Sigmoid colon (tissue), 7 donors: ENCODE measurements around the gene NUP160. TPM values are rescaled to one million over a fixed set of nuclear protein-coding genes. Genes with fewer than 3 reads are reported as not detected.

ENCODE experiments used
- DNase-seq: peaks from one replicate; pipeline ENCODE4 v3.0.0-alpha.2; 2019
- H3K27ac ChIP-seq, 4 donors: fragments of 200-600 bp; sonication (generic); one replicate each; pipeline ENCODE4 v1.5.1; 2016 to 2019; ENCODE audit warnings: mild to moderate bottlenecking in 1 of 4
- H3K27me3 ChIP-seq, 3 donors: fragments of 200-600 bp; sonication (generic); one replicate each; pipeline ENCODE4 v1.5.1; 2019; ENCODE audit warnings: mild to moderate bottlenecking in 1 of 3
- H3K36me3 ChIP-seq, 4 donors: fragments of 200-600 bp; sonication (generic); one replicate each; pipeline ENCODE4 v1.5.1; 2016 to 2019
- H3K4me1 ChIP-seq, 4 donors: fragments of 200-600 bp; sonication (generic); one replicate each; pipeline ENCODE4 v1.5.1; 2017 to 2019
- H3K4me3 ChIP-seq, 4 donors: fragments of 200-600 bp; sonication (generic); one replicate each; pipeline ENCODE4 v1.5.1; 2017 to 2019; ENCODE audit warnings: mild to moderate bottlenecking in 2 of 4, moderate library complexity in 1 of 4
- H3K9me3 ChIP-seq, 4 donors: fragments of 200-600 bp in 3 of 4; sonication (generic) in 3 of 4; one replicate each; pipeline versions ENCODE4 v1.5.1 to v1.6.1; 2013 to 2019
- EP300 ChIP-seq, 4 donors: sonication (generic); formaldehyde crosslinking; IDR thresholded peaks; one replicate each; pipeline ENCODE4 v1.6.1; 2017; ENCODE audit warnings: antibody characterized with exemption in 4 of 4
- POLR2A ChIP-seq, 2 donors: fragments of 450-650 bp; IDR thresholded peaks; one replicate each; pipeline ENCODE4 v1.6.1; 2016; ENCODE audit warnings: antibody characterized with exemption in 2 of 2, mild to moderate bottlenecking in 2 of 2, moderate library complexity in 2 of 2
- POLR2AphosphoS5 ChIP-seq, 4 donors: sonication (generic); formaldehyde crosslinking; IDR thresholded peaks; one replicate each; pipeline ENCODE4 v1.6.1; 2017; ENCODE audit warnings: antibody characterized with exemption in 4 of 4
- WGBS, 2 donors: extraction: QIAGEN DNeasy Blood & Tissue Kit; methylation state at CpG; one replicate each; pipeline ENCODE4 v1.1.7; 2013; 5-methylcytosine and 5-hydroxymethylcytosine counted together
- intact Hi-C: fragments of 100-400 bp; cut with DNase I; formaldehyde crosslinking; loops from one replicate; pipeline ENCODE4 v1.15.1; 2023
- polyA plus RNA-seq, 3 donors: library from polyadenylated mRNA; stranded (reverse); fragments of 200-250 nt; gene quantifications; one replicate each; pipeline ENCODE4 v1.2.3, GENCODE V29; 2013
- small RNA-seq, 3 donors: library from RNA; depleted of rRNA; stranded (forward); fragments of <200 nt; gene quantifications; one replicate each; pipeline ENCODE3, GENCODE V24; 2016
- total RNA-seq, 4 donors: library from RNA; depleted of rRNA; stranded (reverse); fragments of >200 nt; gene quantifications; one replicate each; pipeline ENCODE4 v1.1.0, GENCODE V29; 2016
- TF ChIP-seq, protein P1 (sequence below), 4 experiments: fragments of 450-650 bp in 3 of 4; fragments of 200-600 bp in 1 of 4; IDR thresholded peaks; one replicate each; pipeline ENCODE4 v1.5.1; 2016 to 2019; ENCODE audit warnings: antibody characterized with exemption in 4 of 4, mild to moderate bottlenecking in 3 of 4, moderate library complexity in 2 of 4
- donor health status: healthy with polysubstance abuse.
- donor health status: Bipolar disorder and iron deficiency.
- donor health status: healthy.

NUP160 gene
- total and polyA plus RNA-seq, 7 donors, result 4.6 to 23.2 (median 16.3) TPM

DNA sequence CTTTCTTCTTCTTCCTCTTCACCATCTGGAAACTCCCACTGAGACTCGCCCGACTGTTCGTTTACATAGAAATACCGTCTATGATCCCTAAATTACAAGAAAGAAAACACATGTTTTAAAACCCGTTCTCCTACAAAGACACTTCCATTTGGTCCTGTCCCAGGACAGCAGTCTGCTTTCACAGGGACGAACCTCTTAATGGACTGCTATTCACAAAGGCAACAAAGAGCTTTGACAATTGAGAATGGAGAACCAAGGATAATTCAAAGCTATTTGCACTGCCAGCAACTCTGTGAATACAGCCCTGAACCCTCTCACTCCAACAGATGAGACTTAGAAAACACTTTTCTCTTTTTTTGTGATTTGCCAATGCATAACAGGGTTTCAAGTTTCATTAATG is 116.7 kb downstream of the NUP160 start:
- TF ChIP-seq EP300 (IDR thresholded peaks at IDR 0.05) (no peak), POLR2A (IDR thresholded peaks at IDR 0.05) (no peak), POLR2AphosphoS5 (IDR thresholded peaks at IDR 0.05) (no peak)
- TF ChIP-seq, protein P1, sequence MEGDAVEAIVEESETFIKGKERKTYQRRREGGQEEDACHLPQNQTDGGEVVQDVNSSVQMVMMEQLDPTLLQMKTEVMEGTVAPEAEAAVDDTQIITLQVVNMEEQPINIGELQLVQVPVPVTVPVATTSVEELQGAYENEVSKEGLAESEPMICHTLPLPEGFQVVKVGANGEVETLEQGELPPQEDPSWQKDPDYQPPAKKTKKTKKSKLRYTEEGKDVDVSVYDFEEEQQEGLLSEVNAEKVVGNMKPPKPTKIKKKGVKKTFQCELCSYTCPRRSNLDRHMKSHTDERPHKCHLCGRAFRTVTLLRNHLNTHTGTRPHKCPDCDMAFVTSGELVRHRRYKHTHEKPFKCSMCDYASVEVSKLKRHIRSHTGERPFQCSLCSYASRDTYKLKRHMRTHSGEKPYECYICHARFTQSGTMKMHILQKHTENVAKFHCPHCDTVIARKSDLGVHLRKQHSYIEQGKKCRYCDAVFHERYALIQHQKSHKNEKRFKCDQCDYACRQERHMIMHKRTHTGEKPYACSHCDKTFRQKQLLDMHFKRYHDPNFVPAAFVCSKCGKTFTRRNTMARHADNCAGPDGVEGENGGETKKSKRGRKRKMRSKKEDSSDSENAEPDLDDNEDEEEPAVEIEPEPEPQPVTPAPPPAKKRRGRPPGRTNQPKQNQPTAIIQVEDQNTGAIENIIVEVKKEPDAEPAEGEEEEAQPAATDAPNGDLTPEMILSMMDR (IDR thresholded peaks at IDR 0.05), result no peak
- peaks cover 45 to 100% (median 78%) of the 10 kb centered on the region in 4 donors for H3K36me3 ChIP-seq

More for the DNA sequence above, 116.7 kb downstream of the NUP160 start:
- DNase-seq, result no peak
- intact Hi-C loops, result no loop called here
- H3K4me3 ChIP-seq, result no peak overlapping the region
- H3K27ac ChIP-seq, result no peak overlapping the region
- no peaks in the 10 kb centered on the region for H3K27me3 ChIP-seq
- H3K4me1 ChIP-seq, result no peaks in the 10 kb centered on the region
- 27 to 56% methylated on average over 6 of the region's 6 CpGs for WGBS, 2 donors
- H3K9me3 ChIP-seq, result no peaks in the 10 kb centered on the region

Small RNAs within 50 kb of the gene (small RNA-seq; reads per million reads assigned to genes)
- gene AC021443.1, result 0 reads per million in 3 donors
- gene RF00019, result 0 reads per million in 3 donors
- 0 reads per million in 3 donors for gene RNA5SP340

Other genes starting within 250 kb of the NUP160 start
- gene MTCH2, start 205.8 kb downstream of the NUP160 start, total RNA-seq, result 10 to 100 TPM; 33.2 to 44.6 (median 34.2) TPM
- gene MTCH2, start 205.8 kb downstream of the NUP160 start, polyA plus RNA-seq, result 100 to 1,000 TPM in 1 of 3 donors, 10 to 100 TPM in 2; 75.1 to 119 (median 94.9) TPM
- 1 to 10 TPM in 1 of 4 donors, under 1 TPM in 1, not detected in 2; 0.33 to 1.1 TPM for gene AGBL2, start 133.0 kb downstream of the NUP160 start, total RNA-seq
- 1 to 10 TPM in 1 of 3 donors, under 1 TPM in 1, not detected in 1; 0.92 to 2.2 TPM for gene AGBL2, start 133.0 kb downstream of the NUP160 start, polyA plus RNA-seq
- gene FNBP4, start 81.0 kb downstream of the NUP160 start, total RNA-seq, result 100 to 1,000 TPM in 2 of 4 donors, 10 to 100 TPM in 2; 91.1 to 182 (median 101) TPM
- gene FNBP4, start 81.0 kb downstream of the NUP160 start, polyA plus RNA-seq, result 10 to 100 TPM; 10.2 to 41.2 (median 20.4) TPM
- 10 to 100 TPM in 3 of 4 donors, 1 to 10 TPM in 1; 7.9 to 12.2 (median 10.3) TPM for gene PTPRJ, start 132.2 kb upstream of the NUP160 start, total RNA-seq
- 10 to 100 TPM in 1 of 3 donors, 1 to 10 TPM in 2; 2.4 to 23.3 (median 5.3) TPM for gene PTPRJ, start 132.2 kb upstream of the NUP160 start, polyA plus RNA-seq